HEK293 (cell line): Measurements from ENCODE around the gene PLCB1.

Source experiments
- CTCF ChIA-PET: fragments of 350-600 bp; formaldehyde crosslinking; extraction: SDS; loops from one replicate; lab custom pipeline; 2021; ENCODE audit warnings: antibody characterized with exemption; lab: Yijun Ruan, JAX
- POLR2A ChIA-PET: fragments of 300-600 bp; formaldehyde crosslinking; extraction: SDS; loops from one replicate; lab custom pipeline; 2020; ENCODE audit warnings: antibody characterized with exemption, inconsistent platforms; lab: Yijun Ruan, JAX
- H3K27ac ChIP-seq: fragments of 200-500 bp; sonication (Bioruptor generic); 2 replicates; pipeline ENCODE4 v1.5.1; 2014; ENCODE audit warnings: low read depth, low read length, control low read depth, inconsistent platforms; ENCODE audit errors: extremely low read depth
- H3K36me3 ChIP-seq, 2 experiments: fragments of 200-500 bp in 1 of 2; sonication (Bioruptor generic) in 1 of 2; 1 replicate in 1 of 2; 2 replicates in 1 of 2; pipeline ENCODE4 v1.5.1; 2014 to 2017; ENCODE audit warnings: inconsistent platforms in 2 of 2, low read length in 2 of 2; ENCODE audit not compliant: control insufficient read depth in 2 of 2, insufficient read depth in 1 of 2
- H3K4me1 ChIP-seq: fragments of 200-500 bp; sonication (Bioruptor generic); 2 replicates; pipeline ENCODE4 v1.5.1; 2014; ENCODE audit warnings: mild to moderate bottlenecking, low read length, inconsistent platforms; ENCODE audit not compliant: control insufficient read depth, insufficient read depth
- H3K4me3 ChIP-seq: 2 replicates; pipeline ENCODE4 v1.5.1; 2011; ENCODE audit warnings: low read depth, mild to moderate bottlenecking, control low read depth, low read length, moderate library complexity
- H3K9me3 ChIP-seq: fragments of 200-500 bp; sonication (Bioruptor generic); 2 replicates; pipeline ENCODE4 v1.5.1; 2014; ENCODE audit warnings: low read depth, low read length, inconsistent platforms; ENCODE audit not compliant: control insufficient read depth, insufficient read depth
- GFI1B ChIP-seq: fragments of 450-650 bp; formaldehyde crosslinking; IDR thresholded peaks from 2 replicates; pipeline ENCODE4 v1.5.1; 2016; ENCODE audit warnings: missing biosample characterization, missing genetic modification characterization
- HOXA7 ChIP-seq: sonication (generic); formaldehyde crosslinking; IDR thresholded peaks from 2 replicates; pipeline ENCODE4 v1.8.1; 2022; ENCODE audit warnings: missing genetic modification reagents, borderline replicate concordance
- MZF1 ChIP-seq: fragments of 450-650 bp; formaldehyde crosslinking; IDR thresholded peaks from 2 replicates; pipeline ENCODE4 v1.5.1; 2017; ENCODE audit warnings: missing biosample characterization, missing genetic modification characterization, borderline replicate concordance
- YY2 ChIP-seq: fragments of 450-650 bp; formaldehyde crosslinking; IDR thresholded peaks from 2 replicates; pipeline ENCODE4 v1.5.1; 2016; ENCODE audit warnings: missing biosample characterization, missing genetic modification characterization
- ZNF157 ChIP-seq: fragments of 450-650 bp; formaldehyde crosslinking; IDR thresholded peaks from 2 replicates; pipeline ENCODE4 v1.5.1; 2016; ENCODE audit warnings: missing biosample characterization, missing genetic modification characterization
- ZNF221 ChIP-seq: fragments of 450-650 bp; formaldehyde crosslinking; IDR thresholded peaks from 2 replicates; pipeline ENCODE4 v1.5.1; 2017; ENCODE audit warnings: missing biosample characterization, missing genetic modification characterization, borderline replicate concordance
- ZNF24 ChIP-seq: fragments of 450-650 bp; formaldehyde crosslinking; IDR thresholded peaks from 2 replicates; pipeline ENCODE4 v1.5.1; 2016; ENCODE audit warnings: missing biosample characterization, missing genetic modification characterization
- ZNF266 ChIP-seq: fragments of 450-650 bp; formaldehyde crosslinking; IDR thresholded peaks from 2 replicates; pipeline ENCODE4 v1.5.1; 2016; ENCODE audit warnings: missing biosample characterization, missing genetic modification characterization, low read depth
- ZNF521 ChIP-seq: fragments of 450-650 bp; formaldehyde crosslinking; IDR thresholded peaks from 2 replicates; pipeline ENCODE4 v1.5.1; 2017; ENCODE audit warnings: missing biosample characterization, mild to moderate bottlenecking, missing genetic modification characterization
- ZNF558 ChIP-seq: fragments of 450-650 bp; formaldehyde crosslinking; IDR thresholded peaks from 2 replicates; pipeline ENCODE4 v1.5.1; 2016; ENCODE audit warnings: missing biosample characterization, missing genetic modification characterization
- ZNF560 ChIP-seq: fragments of 450-650 bp; formaldehyde crosslinking; IDR thresholded peaks from 2 replicates; pipeline ENCODE4 v1.5.1; 2017; ENCODE audit warnings: missing biosample characterization, missing genetic modification characterization, borderline replicate concordance
- ZNF571 ChIP-seq: fragments of 450-650 bp; formaldehyde crosslinking; IDR thresholded peaks from 2 replicates; pipeline ENCODE4 v1.5.0; 2017; ENCODE audit warnings: missing biosample characterization, missing genetic modification characterization
- ZNF621 ChIP-seq: fragments of 450-650 bp; formaldehyde crosslinking; IDR thresholded peaks from 2 replicates; pipeline ENCODE4 v1.5.1; 2017; ENCODE audit warnings: missing biosample characterization, missing genetic modification characterization
- ZNF623 ChIP-seq: fragments of 450-650 bp; formaldehyde crosslinking; IDR thresholded peaks from 2 replicates; pipeline ENCODE4 v1.5.1; 2016; ENCODE audit warnings: missing biosample characterization, missing genetic modification characterization
- ZNF664 ChIP-seq: fragments of 450-650 bp; formaldehyde crosslinking; IDR thresholded peaks from 2 replicates; pipeline ENCODE4 v1.5.1; 2016; ENCODE audit warnings: missing biosample characterization, missing genetic modification characterization
- ZNF701 ChIP-seq: fragments of 450-650 bp; formaldehyde crosslinking; IDR thresholded peaks from 2 replicates; pipeline ENCODE4 v1.5.1; 2016; ENCODE audit warnings: missing biosample characterization, missing genetic modification characterization
- ZNF76 ChIP-seq: fragments of 450-650 bp; formaldehyde crosslinking; IDR thresholded peaks from 2 replicates; pipeline ENCODE4; 2016; ENCODE audit warnings: low read depth, missing biosample characterization, missing genetic modification characterization, borderline replicate concordance
- ZSCAN30 ChIP-seq: fragments of 450-650 bp; IDR thresholded peaks from 2 replicates; pipeline ENCODE4 v1.5.1; 2018; ENCODE audit warnings: missing biosample characterization, mild to moderate bottlenecking, missing genetic modification characterization, moderate library complexity
- TF ChIP-seq, protein P1 (sequence below): fragments of 450-650 bp; formaldehyde crosslinking; IDR thresholded peaks from 2 replicates; pipeline ENCODE4 v1.5.1; 2016; ENCODE audit warnings: missing biosample characterization, missing genetic modification characterization
- TF ChIP-seq, protein P2 (sequence below): fragments of 450-650 bp; formaldehyde crosslinking; IDR thresholded peaks from 2 replicates; pipeline ENCODE4 v1.5.1; 2016; ENCODE audit warnings: missing biosample characterization, missing genetic modification characterization
- TF ChIP-seq, protein P3 (sequence below): fragments of 450-650 bp; formaldehyde crosslinking; IDR thresholded peaks from 2 replicates; pipeline ENCODE4 v1.5.1; 2016; ENCODE audit warnings: missing biosample characterization, missing genetic modification characterization
- TF ChIP-seq, protein P4 (sequence below): sonication (generic); formaldehyde crosslinking; IDR thresholded peaks from 2 replicates; pipeline ENCODE4 v1.8.1; 2022; ENCODE audit warnings: mild to moderate bottlenecking, moderate library complexity, missing genetic modification reagents
- TF ChIP-seq, protein P5 (sequence below): fragments of 450-650 bp; formaldehyde crosslinking; conservative IDR thresholded peaks from 2 replicates; pipeline ENCODE4 v1.5.1; 2016; ENCODE audit warnings: low read depth, missing biosample characterization, missing genetic modification characterization

PLCB1 gene

DNA sequence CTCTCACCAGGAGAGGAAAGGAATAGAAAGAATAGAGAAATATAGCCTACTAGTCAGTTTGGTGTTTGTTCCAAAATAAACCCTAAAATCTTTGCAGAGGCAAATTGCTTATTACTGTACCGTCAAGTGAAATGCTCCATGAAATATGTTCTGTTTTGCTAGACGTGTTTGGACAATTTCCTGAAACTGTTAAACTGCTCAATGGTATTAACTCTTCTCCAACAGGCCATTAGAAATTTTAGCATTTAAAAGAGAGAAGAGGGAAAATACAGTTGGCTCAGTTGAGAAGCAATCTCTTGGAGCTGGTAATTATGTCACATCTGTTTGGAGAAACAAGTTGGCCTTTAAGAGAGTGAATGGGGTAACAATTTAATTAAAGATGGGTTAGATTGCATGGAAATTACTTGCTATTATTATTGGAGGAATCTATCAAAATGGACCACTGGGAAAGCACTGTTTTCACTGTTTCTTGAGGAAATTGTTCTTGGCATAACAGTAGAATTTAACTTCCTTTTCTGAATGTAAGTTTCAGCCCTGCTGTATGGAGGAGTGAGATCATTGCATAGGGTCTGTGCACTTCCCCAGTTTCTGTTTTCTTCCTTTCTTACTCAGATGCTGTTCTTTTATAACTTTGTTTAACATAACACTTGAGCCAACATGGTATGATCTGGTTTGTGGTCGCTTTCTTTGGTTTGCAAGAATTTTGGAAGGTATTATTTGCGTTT, 373.6 kb downstream of the PLCB1 start:
- no peaks in the 10 kb centered on the region; the same call in 1 of the 2 replicates for H3K4me1 ChIP-seq
- no peak for TF ChIP-seq ZNF664 (tag by site-specific recombination)
- TF ChIP-seq ZNF76 (tag by site-specific recombination), result no peak
- TF ChIP-seq, protein P1, sequence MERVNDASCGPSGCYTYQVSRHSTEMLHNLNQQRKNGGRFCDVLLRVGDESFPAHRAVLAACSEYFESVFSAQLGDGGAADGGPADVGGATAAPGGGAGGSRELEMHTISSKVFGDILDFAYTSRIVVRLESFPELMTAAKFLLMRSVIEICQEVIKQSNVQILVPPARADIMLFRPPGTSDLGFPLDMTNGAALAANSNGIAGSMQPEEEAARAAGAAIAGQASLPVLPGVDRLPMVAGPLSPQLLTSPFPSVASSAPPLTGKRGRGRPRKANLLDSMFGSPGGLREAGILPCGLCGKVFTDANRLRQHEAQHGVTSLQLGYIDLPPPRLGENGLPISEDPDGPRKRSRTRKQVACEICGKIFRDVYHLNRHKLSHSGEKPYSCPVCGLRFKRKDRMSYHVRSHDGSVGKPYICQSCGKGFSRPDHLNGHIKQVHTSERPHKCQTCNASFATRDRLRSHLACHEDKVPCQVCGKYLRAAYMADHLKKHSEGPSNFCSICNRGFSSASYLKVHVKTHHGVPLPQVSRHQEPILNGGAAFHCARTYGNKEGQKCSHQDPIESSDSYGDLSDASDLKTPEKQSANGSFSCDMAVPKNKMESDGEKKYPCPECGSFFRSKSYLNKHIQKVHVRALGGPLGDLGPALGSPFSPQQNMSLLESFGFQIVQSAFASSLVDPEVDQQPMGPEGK (tag by site-specific recombination), result no peak
- TF ChIP-seq ZNF221 (tag by site-specific recombination), result no peak
- TF ChIP-seq ZSCAN30 (tag by site-specific recombination), result no peak
- H3K27ac ChIP-seq, result no peak overlapping the region
- ChIA-PET POLR2A (no interaction called here), CTCF (interaction anchor here (0.7 kb wide), 1 partner anchor 17 kb away, joined by 3 read pairs; no protein-coding TSS in a partner anchor)
- H3K4me3 ChIP-seq, result no peak overlapping the region
- H3K9me3 ChIP-seq, result no peaks in the 10 kb centered on the region
- no peaks in the 10 kb centered on the region for H3K36me3 ChIP-seq

DNA sequence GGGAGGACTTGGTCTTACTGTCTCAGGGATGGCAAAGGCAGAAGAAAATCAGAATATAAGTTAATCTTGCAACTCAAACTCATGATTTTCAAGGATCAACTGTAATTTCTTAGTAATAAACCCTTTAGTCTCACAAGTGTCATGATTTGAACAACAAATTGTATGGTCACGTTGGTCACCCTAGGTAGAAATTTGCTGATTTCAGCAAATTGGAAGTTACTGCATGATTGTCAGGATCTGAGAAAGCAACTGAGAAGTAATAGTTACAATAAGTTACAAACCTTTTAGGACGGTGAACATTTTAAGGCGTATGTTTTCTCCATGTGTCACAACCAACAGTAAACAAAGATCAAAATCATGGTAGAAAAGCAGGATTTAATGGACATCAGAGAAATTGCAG, 375.2 kb downstream of the PLCB1 start:
- no peaks in the 10 kb centered on the region for H3K9me3 ChIP-seq
- H3K4me3 ChIP-seq, result no peak overlapping the region
- H3K4me1 ChIP-seq, result no peaks in the 10 kb centered on the region; the same call in 1 of the 2 replicates
- POLR2A ChIA-PET, result no interaction called here
- H3K27ac ChIP-seq, result no peak overlapping the region
- TF ChIP-seq, protein P2, sequence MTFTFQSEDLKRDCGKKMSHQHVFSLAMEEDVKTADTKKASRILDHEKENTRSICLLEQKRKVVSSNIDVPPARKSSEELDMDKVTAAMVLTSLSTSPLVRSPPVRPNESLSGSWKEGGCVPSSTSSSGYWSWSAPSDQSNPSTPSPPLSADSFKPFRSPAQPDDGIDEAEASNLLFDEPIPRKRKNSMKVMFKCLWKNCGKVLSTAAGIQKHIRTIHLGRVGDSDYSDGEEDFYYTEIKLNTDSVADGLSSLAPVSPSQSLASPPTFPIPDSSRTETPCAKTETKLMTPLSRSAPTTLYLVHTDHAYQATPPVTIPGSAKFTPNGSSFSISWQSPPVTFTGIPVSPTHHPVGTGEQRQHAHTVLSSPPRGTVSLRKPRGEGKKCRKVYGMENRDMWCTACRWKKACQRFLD (tag by site-specific recombination), result no peak
- TF ChIP-seq ZNF571 (tag by site-specific recombination) (no peak), ZNF157 (no peak), ZNF24 (tag by site-specific recombination) (no peak), ZNF558 (no peak), GFI1B (tag by site-specific recombination) (no peak), ZNF621 (tag by site-specific recombination) (no peak), MZF1 (tag by site-specific recombination) (no peak), ZNF266 (tag by site-specific recombination) (no peak), HOXA7 (CRISPR knock-in tag) (no peak), ZNF521 (tag by site-specific recombination) (no peak), ZNF560 (tag by site-specific recombination) (no peak), ZNF623 (tag by site-specific recombination) (no peak), YY2 (tag by site-specific recombination) (no peak), ZNF701 (tag by site-specific recombination) (no peak)
- TF ChIP-seq, protein P3, sequence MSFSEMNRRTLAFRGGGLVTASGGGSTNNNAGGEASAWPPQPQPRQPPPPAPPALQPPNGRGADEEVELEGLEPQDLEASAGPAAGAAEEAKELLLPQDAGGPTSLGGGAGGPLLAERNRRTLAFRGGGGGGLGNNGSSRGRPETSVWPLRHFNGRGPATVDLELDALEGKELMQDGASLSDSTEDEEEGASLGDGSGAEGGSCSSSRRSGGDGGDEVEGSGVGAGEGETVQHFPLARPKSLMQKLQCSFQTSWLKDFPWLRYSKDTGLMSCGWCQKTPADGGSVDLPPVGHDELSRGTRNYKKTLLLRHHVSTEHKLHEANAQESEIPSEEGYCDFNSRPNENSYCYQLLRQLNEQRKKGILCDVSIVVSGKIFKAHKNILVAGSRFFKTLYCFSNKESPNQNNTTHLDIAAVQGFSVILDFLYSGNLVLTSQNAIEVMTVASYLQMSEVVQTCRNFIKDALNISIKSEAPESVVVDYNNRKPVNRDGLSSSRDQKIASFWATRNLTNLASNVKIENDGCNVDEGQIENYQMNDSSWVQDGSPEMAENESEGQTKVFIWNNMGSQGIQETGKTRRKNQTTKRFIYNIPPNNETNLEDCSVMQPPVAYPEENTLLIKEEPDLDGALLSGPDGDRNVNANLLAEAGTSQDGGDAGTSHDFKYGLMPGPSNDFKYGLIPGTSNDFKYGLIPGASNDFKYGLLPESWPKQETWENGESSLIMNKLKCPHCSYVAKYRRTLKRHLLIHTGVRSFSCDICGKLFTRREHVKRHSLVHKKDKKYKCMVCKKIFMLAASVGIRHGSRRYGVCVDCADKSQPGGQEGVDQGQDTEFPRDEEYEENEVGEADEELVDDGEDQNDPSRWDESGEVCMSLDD (tag by site-specific recombination), result no peak
- TF ChIP-seq, protein P4, sequence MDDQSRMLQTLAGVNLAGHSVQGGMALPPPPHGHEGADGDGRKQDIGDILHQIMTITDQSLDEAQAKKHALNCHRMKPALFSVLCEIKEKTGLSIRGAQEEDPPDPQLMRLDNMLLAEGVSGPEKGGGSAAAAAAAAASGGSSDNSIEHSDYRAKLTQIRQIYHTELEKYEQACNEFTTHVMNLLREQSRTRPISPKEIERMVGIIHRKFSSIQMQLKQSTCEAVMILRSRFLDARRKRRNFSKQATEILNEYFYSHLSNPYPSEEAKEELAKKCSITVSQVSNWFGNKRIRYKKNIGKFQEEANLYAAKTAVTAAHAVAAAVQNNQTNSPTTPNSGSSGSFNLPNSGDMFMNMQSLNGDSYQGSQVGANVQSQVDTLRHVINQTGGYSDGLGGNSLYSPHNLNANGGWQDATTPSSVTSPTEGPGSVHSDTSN, result no peak
- TF ChIP-seq, protein P5, sequence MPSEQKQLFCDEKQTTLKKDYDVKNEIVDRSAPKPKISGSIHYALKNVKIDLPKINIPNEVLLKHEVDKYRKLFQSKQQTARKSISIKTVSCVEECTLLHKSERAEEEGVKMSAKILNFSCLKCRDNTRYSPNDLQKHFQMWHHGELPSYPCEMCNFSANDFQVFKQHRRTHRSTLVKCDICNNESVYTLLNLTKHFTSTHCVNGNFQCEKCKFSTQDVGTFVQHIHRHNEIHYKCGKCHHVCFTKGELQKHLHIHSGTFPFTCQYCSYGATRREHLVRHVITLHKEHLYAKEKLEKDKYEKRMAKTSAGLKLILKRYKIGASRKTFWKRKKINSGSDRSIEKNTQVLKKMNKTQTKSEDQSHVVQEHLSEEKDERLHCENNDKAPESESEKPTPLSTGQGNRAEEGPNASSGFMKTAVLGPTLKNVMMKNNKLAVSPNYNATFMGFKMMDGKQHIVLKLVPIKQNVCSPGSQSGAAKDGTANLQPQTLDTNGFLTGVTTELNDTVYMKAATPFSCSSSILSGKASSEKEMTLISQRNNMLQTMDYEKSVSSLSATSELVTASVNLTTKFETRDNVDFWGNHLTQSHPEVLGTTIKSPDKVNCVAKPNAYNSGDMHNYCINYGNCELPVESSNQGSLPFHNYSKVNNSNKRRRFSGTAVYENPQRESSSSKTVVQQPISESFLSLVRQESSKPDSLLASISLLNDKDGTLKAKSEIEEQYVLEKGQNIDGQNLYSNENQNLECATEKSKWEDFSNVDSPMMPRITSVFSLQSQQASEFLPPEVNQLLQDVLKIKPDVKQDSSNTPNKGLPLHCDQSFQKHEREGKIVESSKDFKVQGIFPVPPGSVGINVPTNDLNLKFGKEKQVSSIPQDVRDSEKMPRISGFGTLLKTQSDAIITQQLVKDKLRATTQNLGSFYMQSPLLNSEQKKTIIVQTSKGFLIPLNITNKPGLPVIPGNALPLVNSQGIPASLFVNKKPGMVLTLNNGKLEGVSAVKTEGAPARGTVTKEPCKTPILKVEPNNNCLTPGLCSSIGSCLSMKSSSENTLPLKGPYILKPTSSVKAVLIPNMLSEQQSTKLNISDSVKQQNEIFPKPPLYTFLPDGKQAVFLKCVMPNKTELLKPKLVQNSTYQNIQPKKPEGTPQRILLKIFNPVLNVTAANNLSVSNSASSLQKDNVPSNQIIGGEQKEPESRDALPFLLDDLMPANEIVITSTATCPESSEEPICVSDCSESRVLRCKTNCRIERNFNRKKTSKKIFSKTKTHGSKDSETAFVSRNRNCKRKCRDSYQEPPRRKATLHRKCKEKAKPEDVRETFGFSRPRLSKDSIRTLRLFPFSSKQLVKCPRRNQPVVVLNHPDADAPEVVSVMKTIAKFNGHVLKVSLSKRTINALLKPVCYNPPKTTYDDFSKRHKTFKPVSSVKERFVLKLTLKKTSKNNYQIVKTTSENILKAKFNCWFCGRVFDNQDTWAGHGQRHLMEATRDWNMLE (tag by site-specific recombination), result no peak
- TF ChIP-seq, all 188 proteins: peak for 0
- CTCF ChIA-PET, result interaction anchor here (0.6 kb wide), 1 partner anchor 546 kb away, joined by 5 read pairs; no protein-coding TSS in a partner anchor
- H3K36me3 ChIP-seq, result no peaks in the 10 kb centered on the region
